ENCODE measurements around the gene ANKRA2. TPM values are rescaled to one million over a fixed set of nuclear protein-coding genes. Genes with fewer than 3 reads are reported as not detected.

Gene ANKRA2
- total RNA-seq, 4 donors from 2014 or later = 17.6 to 50.9 (median 22.2) TPM

DNA sequence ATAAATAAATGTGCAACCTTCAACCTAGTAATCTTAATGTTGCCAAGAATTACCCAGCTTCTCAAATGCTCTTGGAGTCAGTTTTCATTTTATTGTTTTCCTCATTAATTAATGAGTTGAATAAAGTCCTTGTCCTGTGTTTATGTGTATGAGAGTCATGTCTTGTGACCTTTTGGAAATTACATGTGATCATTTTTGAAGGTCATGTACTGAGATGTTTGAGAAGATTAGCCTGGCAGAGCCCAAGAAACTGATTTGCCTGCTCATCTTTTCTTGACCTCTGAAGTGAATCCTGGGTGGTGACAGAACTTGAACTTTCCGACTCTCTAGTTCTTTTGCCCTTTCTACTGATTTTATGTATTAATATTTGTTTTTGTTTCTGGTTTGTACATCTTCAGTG is 15.4 kb downstream of the ANKRA2 start:
- Histone ChIP-seq H3K27ac (no peak overlapping the region), H3K36me3 (peaks cover 0 to 25% (median 10%) of the 10 kb centered on the region in 4 donors), H3K27me3 (no peaks in the 10 kb centered on the region), H3K4me3 (no peak overlapping the region), H3K4me1 (peaks cover 0 to 6% (median 3%) of the 10 kb centered on the region in 4 donors), H3K9me3 (no peaks in the 10 kb centered on the region)
- TF ChIP-seq POLR2A (IDR thresholded peaks at IDR 0.05) (no peak), EP300 (IDR thresholded peaks at IDR 0.05; ENCODE audit: low read depth) (no peak), POLR2AphosphoS5 (IDR thresholded peaks at IDR 0.05) (no peak)
- TF ChIP-seq, protein P1, sequence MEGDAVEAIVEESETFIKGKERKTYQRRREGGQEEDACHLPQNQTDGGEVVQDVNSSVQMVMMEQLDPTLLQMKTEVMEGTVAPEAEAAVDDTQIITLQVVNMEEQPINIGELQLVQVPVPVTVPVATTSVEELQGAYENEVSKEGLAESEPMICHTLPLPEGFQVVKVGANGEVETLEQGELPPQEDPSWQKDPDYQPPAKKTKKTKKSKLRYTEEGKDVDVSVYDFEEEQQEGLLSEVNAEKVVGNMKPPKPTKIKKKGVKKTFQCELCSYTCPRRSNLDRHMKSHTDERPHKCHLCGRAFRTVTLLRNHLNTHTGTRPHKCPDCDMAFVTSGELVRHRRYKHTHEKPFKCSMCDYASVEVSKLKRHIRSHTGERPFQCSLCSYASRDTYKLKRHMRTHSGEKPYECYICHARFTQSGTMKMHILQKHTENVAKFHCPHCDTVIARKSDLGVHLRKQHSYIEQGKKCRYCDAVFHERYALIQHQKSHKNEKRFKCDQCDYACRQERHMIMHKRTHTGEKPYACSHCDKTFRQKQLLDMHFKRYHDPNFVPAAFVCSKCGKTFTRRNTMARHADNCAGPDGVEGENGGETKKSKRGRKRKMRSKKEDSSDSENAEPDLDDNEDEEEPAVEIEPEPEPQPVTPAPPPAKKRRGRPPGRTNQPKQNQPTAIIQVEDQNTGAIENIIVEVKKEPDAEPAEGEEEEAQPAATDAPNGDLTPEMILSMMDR (IDR thresholded peaks at IDR 0.05) = no peak
- WGBS, 2 donors (ENCODE audit: low coverage in 1 of 2) = 79 to 90% methylated on average over 1 of the region's 1 CpG
- no peak for DNase-seq
- intact Hi-C loops (cut with DNase I; ENCODE audit: low total_unique reads) (no loop called here), in situ Hi-C loops (cut with MboI; ENCODE audit: low pct_ligation_motif_present in 1 of 4, low pct_unique_long_range_greater_than_20kb in 1 of 4, low sequenced_read_pairs in 3 of 4) (loop anchor here in 1 of 4 donors (25.0 kb wide), 1 partner anchor 1962 kb away; the partner anchor contains the start of genes CERT1 and POLK)

DNA sequence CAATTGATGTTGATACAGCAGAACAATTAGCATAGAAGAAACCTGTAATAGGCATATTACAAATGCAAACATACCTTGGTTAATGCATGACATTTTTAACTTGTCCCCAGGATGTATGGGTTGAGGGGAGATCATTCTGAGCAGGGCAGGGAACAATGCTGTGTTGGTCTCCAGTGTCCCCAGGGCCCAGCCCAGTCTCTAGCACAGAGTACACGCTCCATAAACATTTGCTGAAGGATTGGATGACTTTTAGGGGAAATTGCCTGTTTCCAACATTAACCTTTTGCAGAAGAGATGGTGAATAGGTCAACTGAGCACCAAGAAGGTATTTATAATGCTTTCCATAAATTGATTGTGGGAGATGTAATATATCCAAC is 20.0 kb downstream of the ANKRA2 start:
- 79 to 100% methylated on average over 1 of the region's 1 CpG for WGBS, 2 donors (ENCODE audit: low coverage in 1 of 2)
- Histone ChIP-seq H3K27ac (peak overlapping the region; percentile 56 to 76 (median 64)), H3K27me3 (no peaks in the 10 kb centered on the region), H3K4me3 (no peak overlapping the region), H3K4me1 (peaks cover 0 to 42% (median 25%) of the 10 kb centered on the region in 4 donors), H3K36me3 (no peaks in the 10 kb centered on the region), H3K9me3 (no peaks in the 10 kb centered on the region)
- TF ChIP-seq POLR2AphosphoS5 (IDR thresholded peaks at IDR 0.05) = no peak
- TF ChIP-seq, protein P1 (IDR thresholded peaks at IDR 0.05) = no peak
- TF ChIP-seq EP300 (IDR thresholded peaks at IDR 0.05; ENCODE audit: low read depth) = no peak
- no peak for TF ChIP-seq POLR2A (IDR thresholded peaks at IDR 0.05)
- in situ Hi-C loops (cut with MboI; ENCODE audit: low pct_ligation_motif_present in 1 of 4, low pct_unique_long_range_greater_than_20kb in 1 of 4, low sequenced_read_pairs in 3 of 4) (no loop called here), intact Hi-C loops (cut with DNase I; ENCODE audit: low total_unique reads) (no loop called here)
- no peak for DNase-seq

GRCh38 chr5:73544429-73545402 is 20.7 kb downstream of the ANKRA2 start:
- Histone ChIP-seq H3K36me3 (no peaks in the 10 kb centered on the region), H3K9me3 (no peaks in the 10 kb centered on the region), H3K4me1 (peaks cover 0 to 42% (median 25%) of the 10 kb centered on the region in 4 donors), H3K27me3 (no peaks in the 10 kb centered on the region), H3K27ac (peak overlapping the region; percentile 62 to 76 (median 70)), H3K4me3 (no peak overlapping the region)
- in situ Hi-C loops (cut with MboI; ENCODE audit: low pct_ligation_motif_present in 1 of 4, low pct_unique_long_range_greater_than_20kb in 1 of 4, low sequenced_read_pairs in 3 of 4) = no loop called here
- peak; percentile 73 for TF ChIP-seq EP300 (IDR thresholded peaks at IDR 0.05; ENCODE audit: low read depth)
- TF ChIP-seq POLR2A (IDR thresholded peaks at IDR 0.05) = no peak
- TF ChIP-seq POLR2AphosphoS5 (IDR thresholded peaks at IDR 0.05) = peak; percentile 6 to 68 (median 49)
- TF ChIP-seq, protein P1 (IDR thresholded peaks at IDR 0.05) = no peak
- WGBS, 2 donors (ENCODE audit: low coverage in 1 of 2) = 53% methylated on average over 5 to 9 of the region's 9 CpGs
- DNase-seq = peak; percentile 82
- intact Hi-C loops (cut with DNase I; ENCODE audit: low total_unique reads) = no loop called here

GRCh38 chr5:73542020-73542419 is 23.4 kb downstream of the ANKRA2 start:
- no peaks in the 10 kb centered on the region for H3K27me3 ChIP-seq
- intact Hi-C loops (cut with DNase I; ENCODE audit: low total_unique reads) (no loop called here), in situ Hi-C loops (cut with MboI; ENCODE audit: low pct_ligation_motif_present in 1 of 4, low pct_unique_long_range_greater_than_20kb in 1 of 4, low sequenced_read_pairs in 3 of 4) (no loop called here)
- 17 to 40% methylated on average over 1 to 4 of the region's 4 CpGs for WGBS, 2 donors (ENCODE audit: low coverage in 1 of 2)
- H3K4me3 ChIP-seq = no peak overlapping the region
- no peaks in the 10 kb centered on the region for H3K36me3 ChIP-seq
- DNase-seq = no peak
- H3K27ac ChIP-seq = peak overlapping the region; percentile 66 to 82 (median 70)
- H3K4me1 ChIP-seq = peaks cover 0 to 42% (median 25%) of the 10 kb centered on the region in 4 donors
- no peaks in the 10 kb centered on the region for H3K9me3 ChIP-seq
- TF ChIP-seq POLR2AphosphoS5 (IDR thresholded peaks at IDR 0.05) = no peak
- no peak for TF ChIP-seq EP300 (IDR thresholded peaks at IDR 0.05; ENCODE audit: low read depth)
- TF ChIP-seq, protein P1 (IDR thresholded peaks at IDR 0.05) = no peak
- TF ChIP-seq POLR2A (IDR thresholded peaks at IDR 0.05) = no peak
